ENCODE data around the gene RNF41.
A peak's percentile ranks its signal among the peaks of the same experiment; 100 is the strongest.
"Not testable (repeated sequence)": the region's sequence is repeated elsewhere in the genome, so short reads cannot be mapped to it uniquely, and the experiment has no call there.

RNF41 gene

DNA sequence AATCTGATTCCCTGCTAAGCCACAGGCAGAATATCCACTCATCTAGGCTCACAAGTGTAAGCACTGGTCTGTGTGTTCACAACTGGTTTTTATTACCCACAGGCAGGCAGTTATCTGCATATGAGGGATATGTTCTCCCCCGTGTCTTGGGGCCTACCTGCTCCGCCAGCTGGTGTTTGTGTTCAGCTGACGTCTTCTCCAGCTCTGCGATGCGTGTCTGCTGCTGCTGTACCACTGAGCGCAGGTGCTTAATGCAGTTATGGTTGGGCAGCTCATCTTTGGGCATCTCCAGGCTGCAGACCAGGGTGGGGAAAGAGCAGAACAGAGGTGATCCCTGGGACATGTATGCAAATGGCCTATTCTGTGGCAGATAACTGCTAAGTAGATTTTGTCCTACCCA lies 13.7 kb downstream of the RNF41 start:
- DNase-seq (ENCODE audit: low spot score): no peak

DNA sequence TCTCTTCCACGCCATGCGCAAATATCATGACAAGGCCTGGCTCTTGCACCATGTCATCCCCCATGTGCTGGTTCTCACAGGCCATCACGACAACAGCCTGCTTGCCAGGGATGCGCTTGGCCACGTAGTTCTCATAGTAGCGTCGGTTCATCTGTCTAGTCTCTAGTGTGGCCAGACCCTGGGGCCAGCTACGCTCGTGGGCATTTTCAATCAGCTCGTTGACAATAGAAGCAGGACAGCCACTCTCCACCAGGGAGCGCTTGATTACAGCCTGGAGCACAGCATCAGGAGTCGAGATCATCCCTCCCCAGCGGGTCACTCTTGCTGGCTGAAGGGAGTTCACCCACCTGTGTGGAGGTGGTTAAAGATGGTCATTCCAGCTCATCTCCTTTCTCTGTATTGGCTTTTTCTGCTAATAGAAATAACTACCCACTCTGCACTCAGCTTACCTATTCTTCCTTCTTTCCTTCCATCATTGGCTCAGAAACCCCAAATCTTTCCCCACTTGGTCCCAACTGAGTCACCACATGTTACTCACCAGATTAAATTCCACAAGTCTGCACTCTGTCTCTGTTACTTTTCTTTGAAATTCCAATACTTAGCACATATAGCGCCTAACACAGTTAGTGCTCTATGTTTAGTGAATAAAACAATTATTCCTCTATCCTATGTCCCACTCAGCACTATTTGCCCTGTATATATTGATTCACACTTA lies 15.1 kb downstream of the RNF41 start:
- no peak for DNase-seq (ENCODE audit: low spot score)

DNA sequence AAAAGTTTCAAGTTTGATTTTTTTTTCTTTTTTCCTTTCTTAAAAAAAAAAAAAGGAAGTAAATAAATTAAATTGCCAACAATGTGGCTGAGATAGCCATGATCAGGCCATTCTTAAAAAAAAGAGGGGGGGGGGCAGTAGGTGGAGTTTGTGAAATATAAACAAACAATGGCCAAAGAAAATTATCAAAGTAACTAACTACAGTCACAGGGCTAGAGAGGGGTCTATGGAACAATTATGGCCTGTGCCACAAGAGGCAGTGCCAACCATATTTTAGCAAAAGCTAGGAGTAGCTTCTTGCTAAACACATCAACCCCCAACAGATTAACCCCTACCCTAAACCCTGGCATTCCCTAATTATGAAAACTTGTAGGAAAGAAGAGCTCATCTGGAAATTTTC lies 16.3 kb downstream of the RNF41 start:
- DNase-seq (ENCODE audit: low spot score): no peak

GRCh38 chr12:56204275-56204674 lies 17.4 kb downstream of the RNF41 start:
- DNase-seq (ENCODE audit: low spot score): no peak

DNA sequence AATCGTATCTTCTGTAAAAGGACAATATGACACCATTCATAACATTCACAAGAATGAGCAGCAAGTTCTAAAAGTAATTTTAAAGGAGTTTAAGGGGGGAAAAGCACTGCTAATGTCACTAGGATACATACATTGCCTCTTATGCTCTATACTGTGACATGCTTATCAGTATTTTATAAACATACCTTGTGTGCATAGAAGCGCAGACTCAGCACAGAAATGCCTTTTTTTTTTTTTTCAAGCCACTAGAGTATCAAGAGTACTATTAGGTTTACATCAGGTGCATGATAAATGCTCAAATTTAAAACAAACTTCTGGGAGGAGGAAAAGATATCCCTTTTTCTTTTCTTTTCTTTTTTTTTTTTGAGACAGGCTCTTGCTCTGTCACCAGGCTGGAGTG lies 18.9 kb downstream of the RNF41 start:
- no peak for DNase-seq (ENCODE audit: low spot score)

DNA sequence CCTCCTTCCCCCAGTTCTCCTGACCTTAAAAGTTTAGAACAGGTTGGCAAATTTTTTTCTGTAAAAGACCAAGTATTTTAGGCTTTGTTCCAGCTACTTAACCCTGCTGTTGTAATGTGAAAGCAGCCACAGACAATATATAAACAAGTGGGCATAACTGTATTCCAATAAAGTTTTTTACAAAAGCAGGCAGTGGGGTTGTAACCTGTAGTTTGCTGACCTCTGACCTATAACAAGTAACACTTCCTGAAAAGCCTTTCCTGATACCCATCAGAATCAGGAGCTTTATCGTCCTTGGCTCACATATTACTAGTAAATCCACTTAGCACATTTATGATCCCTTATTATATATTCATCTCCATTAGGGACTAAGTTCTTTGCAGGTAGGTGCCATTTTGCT lies 19.4 kb downstream of the RNF41 start:
- no peak for DNase-seq (ENCODE audit: low spot score)

DNA sequence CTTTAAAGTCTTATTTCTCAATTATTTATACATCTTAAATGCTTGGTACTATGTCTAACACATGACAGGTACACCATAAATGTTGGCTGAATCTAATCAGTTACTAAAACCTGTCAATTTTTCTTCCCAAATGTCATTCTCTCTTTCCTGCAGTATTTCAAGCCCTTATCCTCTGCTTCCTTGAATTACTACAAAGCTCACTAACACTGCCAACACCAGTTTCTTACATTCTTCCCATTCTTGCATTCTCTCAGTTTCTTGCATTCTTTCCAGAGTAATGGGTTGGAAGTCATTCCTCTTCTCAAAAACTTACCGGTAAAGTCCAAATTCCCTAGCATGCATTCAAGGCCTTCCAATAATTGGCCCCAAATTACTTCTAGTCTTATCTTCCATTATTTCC lies 22.9 kb downstream of the RNF41 start:
- no peak for DNase-seq (ENCODE audit: low spot score)

DNA sequence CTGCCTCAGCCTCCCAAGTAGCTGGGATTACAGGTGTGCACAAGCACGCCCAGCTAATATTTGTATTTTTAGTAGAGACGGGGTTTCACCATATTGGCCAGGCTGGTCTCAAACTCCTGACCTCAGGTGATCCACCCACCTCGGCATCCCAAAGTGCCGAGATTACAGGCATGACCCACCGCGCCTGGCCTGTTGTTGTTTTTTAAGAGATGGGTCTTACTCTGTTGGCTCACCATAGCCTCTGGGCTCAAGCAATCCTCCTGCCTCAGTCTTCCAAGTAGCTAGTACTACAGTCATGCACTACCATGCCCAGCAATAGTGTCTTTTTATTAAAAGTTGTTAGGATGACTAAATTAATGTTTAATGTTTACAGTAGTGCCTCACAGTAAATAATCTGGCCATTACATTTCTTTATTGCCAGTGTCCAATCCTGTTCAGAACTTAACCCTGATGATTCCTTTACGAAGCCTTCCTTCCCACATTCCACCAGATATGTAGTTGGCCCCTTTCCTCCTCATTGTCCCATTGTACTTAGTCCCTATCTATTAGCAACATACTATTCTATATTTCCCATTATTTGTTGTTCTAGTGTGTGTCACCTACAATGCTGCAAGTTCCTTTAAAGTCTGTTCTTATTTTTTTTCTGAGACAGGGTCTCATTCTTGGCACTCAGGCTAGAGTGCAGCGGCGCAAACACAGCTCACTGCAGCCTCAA lies 23.6 kb downstream of the RNF41 start:
- no peak for DNase-seq (ENCODE audit: low spot score)

- not testable (repeated sequence) for DNase-seq (ENCODE audit: low spot score)
Observed at GRCh38 chr12:56196818-56197550, 24.7 kb downstream of the RNF41 start.

GRCh38 chr12:56193025-56193578 lies 28.6 kb downstream of the RNF41 start:
- peak; percentile 71 for DNase-seq (ENCODE audit: low spot score)

DNA sequence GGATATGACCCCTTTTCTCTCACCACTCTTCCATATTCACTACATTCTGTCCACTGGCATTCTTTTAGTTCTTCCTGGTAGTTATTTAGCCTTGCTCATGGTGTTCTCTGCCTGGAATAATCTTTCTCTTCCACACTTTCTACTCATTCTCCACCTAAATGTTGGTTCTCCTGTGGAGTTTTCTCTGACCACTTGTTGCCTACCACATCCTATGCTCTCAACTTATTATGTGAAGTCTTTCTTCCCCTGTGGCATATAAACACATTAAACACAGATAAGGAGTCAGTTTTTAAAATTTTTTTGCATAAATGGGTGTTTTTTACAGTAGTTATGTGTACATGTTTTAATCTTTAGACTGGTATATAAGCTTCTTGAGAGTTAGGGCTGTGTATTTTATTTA lies 29.1 kb downstream of the RNF41 start:
- DNase-seq (ENCODE audit: low spot score): no peak

GRCh38 chr12:56190695-56191155 lies 31.0 kb downstream of the RNF41 start:
- no peak for DNase-seq (ENCODE audit: low spot score)

DNA sequence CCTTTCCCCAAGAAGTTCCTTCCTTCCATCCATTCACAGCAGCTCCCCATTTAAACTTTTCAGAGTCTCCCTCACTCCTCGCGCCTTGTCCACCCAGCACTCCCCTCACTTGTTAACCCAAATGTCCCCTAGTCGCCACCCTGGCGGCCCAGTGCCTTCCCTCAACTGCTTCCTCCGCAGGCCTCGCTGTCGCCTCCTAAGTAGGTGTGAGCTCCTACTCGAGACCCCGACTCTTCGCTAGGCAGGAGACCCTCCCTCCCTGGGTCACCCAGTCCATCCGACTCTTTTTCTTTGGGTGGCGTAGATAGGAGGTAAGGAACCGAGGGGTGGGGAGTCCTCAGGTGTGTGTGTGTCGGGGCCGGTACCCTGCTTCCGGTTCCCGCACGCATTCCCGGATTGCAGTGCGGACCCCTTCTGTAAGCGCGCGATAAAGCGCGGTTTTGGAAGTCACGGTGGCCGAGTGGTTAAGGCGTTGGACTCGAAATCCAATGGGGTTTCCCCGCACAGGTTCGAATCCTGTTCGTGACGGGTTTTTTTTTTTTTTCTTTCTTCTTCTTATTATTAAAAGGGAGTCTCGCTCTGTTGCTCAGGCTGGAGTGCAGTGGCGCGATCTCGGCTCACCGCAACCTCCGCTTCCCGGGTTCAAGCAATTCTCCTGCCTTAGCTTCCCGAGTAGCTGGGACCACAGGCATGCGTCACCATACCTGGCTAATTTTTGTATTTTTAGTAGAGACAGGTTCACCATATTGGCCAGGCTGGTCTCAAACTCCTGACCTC lies 31.6 kb downstream of the RNF41 start:
- peak; percentile 69 for DNase-seq (ENCODE audit: low spot score)

GRCh38 chr12:56189099-56189917 lies 32.4 kb downstream of the RNF41 start, which contains the start of gene SMARCC2:
SMARCC2 (minus strand) TSS chr12:56189483; CDS start chr12:56189461, 22 bp downstream.
- DNase-seq (ENCODE audit: low spot score): peak; percentile 90

- DNase-seq (ENCODE audit: low spot score): no peak
Observed at GRCh38 chr12:56188778-56189098, 33.0 kb downstream of the RNF41 start.

- no peak for DNase-seq (ENCODE audit: low spot score)
Observed at GRCh38 chr12:56188131-56188777, 33.5 kb downstream of the RNF41 start.

DNA sequence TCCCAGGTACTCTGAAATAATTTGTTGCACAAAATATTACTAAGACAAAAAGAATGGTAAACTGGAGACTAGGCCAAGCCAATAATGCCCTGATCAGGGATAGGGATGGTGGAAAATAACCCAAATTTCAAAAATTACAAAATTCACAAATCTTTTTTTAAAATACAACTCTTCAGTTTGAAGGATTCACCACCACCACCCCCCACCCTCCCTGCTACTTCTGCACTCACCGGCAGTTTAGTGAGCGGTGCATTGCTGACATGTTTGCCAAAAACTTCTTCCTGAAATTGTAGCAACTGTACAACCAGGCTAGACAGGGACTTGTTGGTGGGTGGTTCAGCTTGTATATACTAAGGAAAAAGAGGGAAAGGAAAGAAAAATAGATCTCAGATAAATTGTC lies 34.8 kb downstream of the RNF41 start:
- DNase-seq (ENCODE audit: low spot score): no peak

- DNase-seq (ENCODE audit: low spot score): no peak
Observed at GRCh38 chr12:56178347-56178746, 43.4 kb downstream of the RNF41 start.

DNA sequence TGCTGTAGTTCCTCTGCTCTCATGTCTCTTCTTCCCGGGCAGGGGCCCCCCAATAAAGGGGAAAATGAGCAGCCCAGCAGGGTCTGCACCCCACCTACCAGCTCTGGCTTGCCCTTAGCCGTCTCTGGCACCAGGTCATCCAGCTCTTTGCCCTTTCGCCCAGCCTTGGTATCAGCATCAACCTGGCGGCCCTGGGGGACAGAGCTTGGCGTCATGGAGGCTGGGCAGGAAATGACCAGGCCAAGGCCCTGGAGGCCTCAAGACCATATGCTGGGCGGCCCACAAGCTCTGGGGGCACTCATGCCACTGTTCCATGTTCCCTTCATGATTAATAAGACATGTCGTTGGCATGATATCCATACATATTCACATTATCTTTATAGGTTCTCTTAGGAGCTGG lies 48.9 kb downstream of the RNF41 start:
- no peak for DNase-seq (ENCODE audit: low spot score)

DNA sequence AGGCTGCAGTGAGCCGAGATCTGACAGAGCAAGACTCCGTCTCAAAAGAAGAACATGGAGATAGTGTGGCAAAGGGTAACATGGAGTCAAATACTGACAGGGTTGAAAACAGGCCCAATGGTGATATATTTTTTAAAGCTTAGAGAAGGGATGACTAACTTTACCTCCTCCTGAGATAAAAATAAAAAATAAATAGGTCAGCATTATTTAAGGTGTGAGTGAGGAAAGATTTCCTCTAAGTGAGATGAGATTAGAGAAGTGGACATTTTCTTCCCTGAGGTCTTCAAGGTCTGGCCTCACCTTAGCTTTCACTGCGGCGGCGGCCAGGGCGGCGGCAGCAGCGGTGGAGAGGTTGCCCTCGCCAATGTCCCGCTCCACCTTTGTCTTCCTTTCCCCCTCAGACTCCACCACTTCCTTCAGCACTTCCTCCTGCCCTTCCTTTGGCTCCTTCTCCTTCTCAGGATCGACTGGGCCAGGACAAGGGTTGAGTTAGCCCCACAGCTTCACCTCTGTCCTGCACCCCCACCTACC lies 52.4 kb downstream of the RNF41 start:
- DNase-seq (ENCODE audit: low spot score): no peak

Measured in COLO829 (cell line).